Activated T-cell treated with anti-CD3 and anti-CD28 coated beads, Interleukin-2, amount 50 U/mL, for 72 hours (primary cell): ENCODE data around the gene PI4KA. TPM values are rescaled to one million over a fixed set of nuclear protein-coding genes. Genes with fewer than 3 reads are reported as not detected.
"Not testable (repeated sequence)": the region's sequence is repeated elsewhere in the genome, so short reads cannot be mapped to it uniquely, and the experiment has no call there.

Experiments
- ATAC-seq, 2 donors: fragments of 150-1000 bp; cut with Tn5 transposase; replicated peaks in 1 of 2; 2 replicates each; pipeline ENCODE4 v1.10.0; 2021; ENCODE audit warnings: moderate library complexity in 2 of 2, mild to moderate bottlenecking in 1 of 2
- DNase-seq, 2 donors: peaks; one replicate each; pipeline ENCODE4 v3.0.0; 2021 to 2022; ENCODE audit warnings: mixed read lengths in 1 of 2
- H3K27ac Mint-ChIP-seq: one replicate; pipeline ENCODE4 v1.8.0; 2022; ENCODE audit warnings: mild to moderate bottlenecking, moderate library complexity, mixed read lengths
- H3K27me3 Mint-ChIP-seq: one replicate; pipeline ENCODE4 v1.8.0; 2022; ENCODE audit warnings: low read depth, mixed read lengths
- H3K36me3 Mint-ChIP-seq, 2 donors: one replicate each; pipeline ENCODE4 v1.8.0; 2022; ENCODE audit warnings: mixed read lengths in 2 of 2, mild to moderate bottlenecking in 1 of 2; ENCODE audit not compliant: insufficient read depth in 2 of 2
- H3K4me1 Mint-ChIP-seq: one replicate; pipeline ENCODE4 v1.8.0; 2022; ENCODE audit warnings: low read depth, mixed read lengths
- H3K4me3 Mint-ChIP-seq, 2 donors: one replicate each; pipeline ENCODE4 v1.8.0; 2022; ENCODE audit warnings: mild to moderate bottlenecking in 2 of 2, mixed read lengths in 2 of 2, moderate library complexity in 2 of 2
- H3K9me3 Mint-ChIP-seq, 2 donors: one replicate each; pipeline ENCODE4 v1.8.0; 2022; ENCODE audit warnings: mixed read lengths in 2 of 2
- total RNA-seq, 2 donors: library from RNA; stranded (reverse); gene quantifications; one replicate each; pipeline ENCODE4 v1.2.3, GENCODE V29; 2022

PI4KA gene
- total RNA-seq, 2 donors from 2014 or later: 60.4 to 63.1 TPM

- ATAC-seq (no peak), DNase-seq (no peak)
- Mint-ChIP-seq H3K36me3 (no peaks in the 10 kb centered on the region), H3K4me1 (peaks cover 40% of the 10 kb centered on the region), H3K4me3 (no peak overlapping the region), H3K27ac (no peak overlapping the region), H3K27me3 (no peaks in the 10 kb centered on the region), H3K9me3 (no peaks in the 10 kb centered on the region)
Observed at GRCh38 chr22:20852503-20852902, 6.1 kb downstream of the PI4KA start.

- Mint-ChIP-seq H3K27me3 (no peaks in the 10 kb centered on the region), H3K9me3 (no peaks in the 10 kb centered on the region), H3K36me3 (no peaks in the 10 kb centered on the region), H3K4me1 (peaks cover 36% of the 10 kb centered on the region), H3K4me3 (no peak overlapping the region), H3K27ac (no peak overlapping the region)
- DNase-seq (no peak), ATAC-seq (no peak)
Observed at GRCh38 chr22:20852076-20852475, 6.5 kb downstream of the PI4KA start.

GRCh38 chr22:20847318-20847822 is 11.2 kb downstream of the PI4KA start:
- DNase-seq: no peak
- no peaks in the 10 kb centered on the region for H3K9me3 Mint-ChIP-seq
- H3K27me3 Mint-ChIP-seq: no peaks in the 10 kb centered on the region
- H3K4me1 Mint-ChIP-seq: peaks cover 11% of the 10 kb centered on the region
- no peak for ATAC-seq
- H3K36me3 Mint-ChIP-seq: no peaks in the 10 kb centered on the region
- H3K27ac Mint-ChIP-seq: peak overlapping the region; percentile 65
- no peak overlapping the region for H3K4me3 Mint-ChIP-seq

- Mint-ChIP-seq H3K36me3 (no peaks in the 10 kb centered on the region), H3K27ac (no peak overlapping the region), H3K27me3 (no peaks in the 10 kb centered on the region), H3K9me3 (no peaks in the 10 kb centered on the region), H3K4me1 (peaks cover 28% of the 10 kb centered on the region), H3K4me3 (no peak overlapping the region)
- no peak for DNase-seq
- ATAC-seq: no peak
Observed at GRCh38 chr22:20844055-20845037, 14.3 kb downstream of the PI4KA start.

GRCh38 chr22:20843501-20843900 is 15.1 kb downstream of the PI4KA start:
- Mint-ChIP-seq H3K27ac (no peak overlapping the region), H3K4me3 (no peak overlapping the region), H3K27me3 (no peaks in the 10 kb centered on the region), H3K9me3 (no peaks in the 10 kb centered on the region), H3K36me3 (no peaks in the 10 kb centered on the region), H3K4me1 (peaks cover 30% of the 10 kb centered on the region)
- ATAC-seq (no peak), DNase-seq (no peak)

GRCh38 chr22:20840646-20841371 is 17.8 kb downstream of the PI4KA start:
- Mint-ChIP-seq H3K4me3 (no peak overlapping the region), H3K36me3 (no peaks in the 10 kb centered on the region), H3K9me3 (no peaks in the 10 kb centered on the region), H3K27me3 (no peaks in the 10 kb centered on the region), H3K27ac (peak overlapping the region; percentile 55), H3K4me1 (peaks cover 28% of the 10 kb centered on the region)
- peak in 1 of 2 donors; percentile 51 for ATAC-seq
- peak; percentile 7 to 28 for DNase-seq

GRCh38 chr22:20839837-20840645 is 18.6 kb downstream of the PI4KA start:
- no peak for DNase-seq

GRCh38 chr22:20839354-20839753 is 19.3 kb downstream of the PI4KA start:
- H3K9me3 Mint-ChIP-seq, H3K27ac Mint-ChIP-seq, DNase-seq, H3K4me3 Mint-ChIP-seq, H3K36me3 Mint-ChIP-seq, ATAC-seq, H3K27me3 Mint-ChIP-seq: not testable (repeated sequence)
- H3K4me1 Mint-ChIP-seq: peaks cover 28% of the 10 kb centered on the region

More at GRCh38 chr22:20839837-20840645, 18.6 kb downstream of the PI4KA start:
- peaks cover 28% of the 10 kb centered on the region for H3K4me1 Mint-ChIP-seq
- no peak overlapping the region for H3K4me3 Mint-ChIP-seq
- H3K36me3 Mint-ChIP-seq: no peaks in the 10 kb centered on the region
- no peak for ATAC-seq
- peak overlapping the region; percentile 21 for H3K27ac Mint-ChIP-seq
- no peaks in the 10 kb centered on the region for H3K9me3 Mint-ChIP-seq
- H3K27me3 Mint-ChIP-seq: no peaks in the 10 kb centered on the region

GRCh38 chr22:20836987-20837823 is 21.4 kb downstream of the PI4KA start:
- H3K36me3 Mint-ChIP-seq: peaks cover 5 to 6% of the 10 kb centered on the region in 2 donors
- H3K9me3 Mint-ChIP-seq: no peaks in the 10 kb centered on the region
- ATAC-seq (no peak), DNase-seq (no peak)
- H3K27me3 Mint-ChIP-seq: no peaks in the 10 kb centered on the region
- peaks cover 28% of the 10 kb centered on the region for H3K4me1 Mint-ChIP-seq
- H3K4me3 Mint-ChIP-seq: no peak overlapping the region
- H3K27ac Mint-ChIP-seq: no peak overlapping the region

GRCh38 chr22:20834725-20835124 is 23.9 kb downstream of the PI4KA start:
- H3K36me3 Mint-ChIP-seq: peaks cover 8 to 9% of the 10 kb centered on the region in 2 donors
- DNase-seq: no peak
- ATAC-seq: no peak
- no peak overlapping the region for H3K4me3 Mint-ChIP-seq
- H3K9me3 Mint-ChIP-seq: no peaks in the 10 kb centered on the region
- peaks cover 7% of the 10 kb centered on the region for H3K4me1 Mint-ChIP-seq
- H3K27ac Mint-ChIP-seq: no peak overlapping the region
- H3K27me3 Mint-ChIP-seq: no peaks in the 10 kb centered on the region

GRCh38 chr22:20834206-20834605 is 24.4 kb downstream of the PI4KA start:
- no peak for DNase-seq

GRCh38 chr22:20833225-20833665 is 25.4 kb downstream of the PI4KA start:
- no peak overlapping the region for H3K27ac Mint-ChIP-seq

More at GRCh38 chr22:20834206-20834605, 24.4 kb downstream of the PI4KA start:
- Mint-ChIP-seq H3K4me3 (no peak overlapping the region), H3K36me3 (peaks cover 8 to 13% of the 10 kb centered on the region in 2 donors), H3K4me1 (peaks cover 6% of the 10 kb centered on the region), H3K27me3 (no peaks in the 10 kb centered on the region), H3K9me3 (no peaks in the 10 kb centered on the region), H3K27ac (no peak overlapping the region)
- no peak for ATAC-seq

More at GRCh38 chr22:20833225-20833665, 25.4 kb downstream of the PI4KA start:
- Mint-ChIP-seq H3K27me3 (no peaks in the 10 kb centered on the region), H3K4me1 (peaks cover 1% of the 10 kb centered on the region), H3K9me3 (no peaks in the 10 kb centered on the region), H3K36me3 (peaks cover 8 to 15% of the 10 kb centered on the region in 2 donors), H3K4me3 (no peak overlapping the region)
- ATAC-seq (no peak), DNase-seq (no peak)
